ENCODE data around the gene ITGA6. TPM values are rescaled to one million over a fixed set of nuclear protein-coding genes. Genes with fewer than 3 reads are reported as not detected.
A peak's percentile ranks its signal among the peaks of the same experiment; 100 is the strongest.

Gene ITGA6
- 71.6 TPM for total RNA-seq
- long read RNA-seq, full-length matches to known transcripts, result 2 of 36 reads
- long read RNA-seq, partial matches to known transcripts, result 19 of 36 reads
- long read RNA-seq, other reads (novel, unspliced or antisense), result 15 of 36 reads

DNA sequence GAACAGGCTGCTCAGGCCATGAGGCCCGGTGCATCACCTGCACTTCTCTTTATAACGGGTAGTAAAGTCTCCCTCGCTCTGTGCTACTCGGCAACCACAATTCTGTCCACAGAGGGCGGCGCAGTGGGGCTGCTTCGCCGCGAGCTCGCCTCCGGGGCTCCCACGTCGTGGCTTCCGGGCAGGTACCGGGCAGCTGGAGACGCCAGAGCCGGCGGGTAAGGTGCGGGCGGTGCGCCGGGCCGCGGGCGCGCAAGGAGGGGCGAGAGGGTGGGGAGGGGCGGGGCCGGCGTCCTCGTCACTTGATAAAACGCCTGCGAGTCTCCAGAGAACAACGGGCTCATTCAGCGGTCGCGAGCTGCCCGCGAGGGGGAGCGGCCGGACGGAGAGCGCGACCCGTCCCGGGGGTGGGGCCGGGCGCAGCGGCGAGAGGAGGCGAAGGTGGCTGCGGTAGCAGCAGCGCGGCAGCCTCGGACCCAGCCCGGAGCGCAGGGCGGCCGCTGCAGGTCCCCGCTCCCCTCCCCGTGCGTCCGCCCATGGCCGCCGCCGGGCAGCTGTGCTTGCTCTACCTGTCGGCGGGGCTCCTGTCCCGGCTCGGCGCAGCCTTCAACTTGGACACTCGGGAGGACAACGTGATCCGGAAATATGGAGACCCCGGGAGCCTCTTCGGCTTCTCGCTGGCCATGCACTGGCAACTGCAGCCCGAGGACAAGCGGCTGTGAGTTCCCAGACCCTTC, at the start of gene ITGA6:
ITGA6 (plus strand) TSS at position 331 of the 734 bp plus-strand sequence.
- peak; percentile 91 for DNase-seq (ENCODE audit: low spot score)

DNA sequence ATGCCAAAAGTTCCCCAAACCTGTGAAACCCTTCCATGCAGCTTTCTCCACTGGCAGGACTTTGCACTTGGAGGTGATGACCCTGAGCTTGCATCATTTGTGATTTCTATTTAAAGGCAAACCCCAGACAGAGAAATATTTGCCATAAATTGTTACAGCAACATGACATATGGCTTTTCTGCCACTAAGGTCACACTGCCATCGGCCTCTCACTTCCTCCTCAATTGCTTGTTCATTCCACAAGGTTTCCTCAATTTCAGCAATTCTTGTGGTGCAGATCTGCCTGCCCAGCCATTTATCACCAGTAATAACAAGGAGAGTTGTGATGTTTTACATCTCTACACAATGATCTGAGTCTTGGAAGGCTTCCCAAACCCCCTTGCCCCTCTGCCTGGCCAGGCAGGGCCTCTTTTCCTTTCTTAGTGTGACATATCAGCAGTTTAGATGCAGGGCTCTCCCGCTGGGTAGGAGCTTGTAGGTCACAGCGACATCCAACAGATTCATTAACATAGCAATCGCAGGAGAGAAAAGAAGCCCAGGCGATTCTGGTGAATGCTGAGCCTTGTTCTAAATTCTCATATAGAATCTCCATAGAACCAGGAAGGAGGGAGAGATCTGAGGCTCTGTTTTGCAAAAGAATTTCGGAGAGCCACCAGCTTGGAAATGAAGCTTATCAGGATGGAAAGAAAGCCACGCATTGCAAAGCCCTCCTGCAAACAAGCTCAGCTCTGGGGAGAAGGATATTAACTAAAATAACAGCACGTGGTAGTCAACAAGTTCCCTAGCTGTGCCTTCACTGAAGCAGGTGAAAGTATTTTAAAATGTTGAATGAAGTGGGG, 46.7 kb upstream of the ITGA6 start:
- DNase-seq (ENCODE audit: low spot score), result no peak

DNA sequence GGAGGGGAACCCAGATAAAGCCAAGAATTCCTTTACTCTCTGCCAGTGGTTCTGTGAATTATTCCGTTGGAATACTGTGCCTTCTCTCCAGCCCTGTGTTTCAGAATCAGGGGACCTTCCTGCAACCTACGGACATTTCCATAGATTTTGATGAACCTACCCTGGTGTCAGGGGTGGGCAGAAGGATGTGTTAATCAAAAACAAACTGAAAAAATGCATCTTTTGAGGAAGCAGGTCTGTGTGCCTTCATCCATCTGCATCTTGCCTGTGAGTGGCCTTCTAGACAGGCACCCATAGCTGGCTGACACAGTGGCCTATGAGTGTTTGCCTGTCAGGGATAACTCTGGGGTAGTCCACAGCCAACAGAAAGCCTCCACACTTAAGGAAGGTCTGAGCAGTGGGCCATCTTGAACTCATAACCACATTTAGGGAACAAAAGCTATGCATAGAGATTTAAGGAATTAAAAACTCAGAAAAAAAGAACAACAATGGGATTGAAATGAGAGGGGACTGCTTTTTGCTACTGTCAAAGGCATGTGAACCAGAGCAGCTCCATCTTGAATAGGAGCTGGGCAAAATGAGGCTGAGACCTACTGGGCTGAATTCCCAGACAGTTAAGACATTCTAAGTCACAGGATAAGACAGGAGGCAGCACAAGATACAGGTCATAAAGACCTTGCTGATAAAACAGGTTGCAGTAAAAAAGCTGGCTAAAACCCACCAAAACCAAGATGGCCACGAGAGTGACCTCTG, 45.9 kb upstream of the ITGA6 start:
- DNase-seq (ENCODE audit: low spot score), result no peak

DNA sequence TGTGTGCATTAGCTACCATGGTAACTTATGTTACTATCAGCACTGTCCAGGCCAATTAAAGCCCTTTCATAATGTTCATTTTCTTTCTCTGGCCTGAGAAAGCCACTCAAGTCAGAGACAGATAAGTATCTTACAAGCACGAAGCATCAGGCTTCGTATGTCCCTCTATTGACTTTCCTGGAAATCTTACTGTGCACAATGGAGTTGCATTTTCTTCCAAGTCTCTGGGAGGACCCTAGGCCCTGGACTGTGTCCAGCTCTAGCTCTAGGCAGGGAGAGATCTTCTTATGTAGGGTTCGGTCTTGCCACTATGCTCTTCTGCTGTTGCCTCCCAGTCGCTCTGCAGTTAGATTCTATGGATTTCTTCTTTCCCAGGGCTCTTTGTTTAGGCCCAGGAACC, 40.0 kb upstream of the ITGA6 start:
- no peak for DNase-seq (ENCODE audit: low spot score)

DNA sequence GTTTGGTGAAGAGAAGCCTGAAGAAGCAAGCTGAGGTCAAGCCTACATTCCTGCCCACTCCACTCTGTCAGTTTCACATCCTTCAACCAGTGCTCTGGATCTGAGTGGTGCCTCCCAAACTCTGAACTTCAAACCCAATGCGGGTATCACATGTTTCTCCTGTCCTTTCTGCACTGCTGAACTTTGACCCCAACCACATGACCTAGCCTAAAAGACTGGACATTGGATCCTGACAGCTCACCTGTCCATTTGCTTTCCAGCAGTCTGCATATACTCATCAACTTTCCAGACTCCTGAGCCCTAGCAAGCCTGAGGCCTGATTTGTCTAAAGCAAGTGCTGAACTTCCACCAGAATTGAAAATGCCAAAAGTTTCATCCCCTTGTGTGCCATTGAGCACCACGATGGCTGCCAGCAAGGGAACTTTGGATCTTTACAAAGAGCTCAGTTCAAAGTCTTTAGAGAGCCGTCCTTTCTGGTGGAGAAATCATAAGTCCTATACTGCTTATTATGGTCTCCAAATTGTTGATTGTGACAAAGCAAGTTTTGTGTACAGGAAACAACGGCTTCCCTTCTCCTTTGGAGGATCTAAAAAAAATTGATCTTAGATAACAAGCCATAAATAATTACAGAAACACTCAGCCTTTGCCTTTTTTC, 37.6 kb upstream of the ITGA6 start:
- no peak for DNase-seq (ENCODE audit: low spot score)

DNA sequence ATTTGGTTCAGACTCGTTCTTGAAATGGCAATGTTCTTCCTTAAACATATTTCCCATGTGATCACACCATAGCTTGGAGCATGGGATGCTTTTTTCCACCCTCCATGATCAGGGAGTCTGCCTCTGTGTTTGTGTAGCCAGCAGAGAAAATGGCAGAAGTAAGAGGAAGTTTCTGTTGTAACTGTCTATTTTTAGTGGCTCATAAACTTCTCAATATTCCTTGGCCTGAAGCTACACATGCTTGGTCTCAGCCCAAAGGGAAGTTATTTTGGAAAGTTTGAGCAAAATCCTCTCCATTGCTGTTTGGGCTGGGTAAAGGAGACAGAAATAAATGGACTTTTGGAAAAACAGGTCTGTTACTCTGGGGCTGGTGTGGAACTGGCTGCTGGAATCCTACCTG, 33.4 kb upstream of the ITGA6 start:
- no peak for DNase-seq (ENCODE audit: low spot score)

DNA sequence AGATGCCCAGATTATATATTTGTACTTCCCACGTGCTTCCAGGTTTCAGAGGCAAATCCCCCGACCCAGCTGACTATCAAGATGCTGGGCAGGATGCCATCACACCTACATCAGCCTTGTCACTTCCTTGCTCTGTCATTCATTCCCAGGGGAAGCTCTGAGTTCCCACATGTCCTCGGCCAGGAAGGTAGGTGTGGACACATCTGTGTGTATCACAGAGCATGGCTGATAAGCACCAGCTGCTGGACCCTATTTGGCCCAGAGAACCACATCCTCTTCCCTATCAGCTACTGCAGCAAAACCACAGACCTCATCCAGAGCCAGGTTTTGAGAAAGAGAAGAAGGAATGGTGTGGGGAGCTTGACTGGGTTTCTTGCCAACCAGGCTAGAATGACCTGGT, 31.9 kb upstream of the ITGA6 start:
- DNase-seq (ENCODE audit: low spot score), result no peak

DNA sequence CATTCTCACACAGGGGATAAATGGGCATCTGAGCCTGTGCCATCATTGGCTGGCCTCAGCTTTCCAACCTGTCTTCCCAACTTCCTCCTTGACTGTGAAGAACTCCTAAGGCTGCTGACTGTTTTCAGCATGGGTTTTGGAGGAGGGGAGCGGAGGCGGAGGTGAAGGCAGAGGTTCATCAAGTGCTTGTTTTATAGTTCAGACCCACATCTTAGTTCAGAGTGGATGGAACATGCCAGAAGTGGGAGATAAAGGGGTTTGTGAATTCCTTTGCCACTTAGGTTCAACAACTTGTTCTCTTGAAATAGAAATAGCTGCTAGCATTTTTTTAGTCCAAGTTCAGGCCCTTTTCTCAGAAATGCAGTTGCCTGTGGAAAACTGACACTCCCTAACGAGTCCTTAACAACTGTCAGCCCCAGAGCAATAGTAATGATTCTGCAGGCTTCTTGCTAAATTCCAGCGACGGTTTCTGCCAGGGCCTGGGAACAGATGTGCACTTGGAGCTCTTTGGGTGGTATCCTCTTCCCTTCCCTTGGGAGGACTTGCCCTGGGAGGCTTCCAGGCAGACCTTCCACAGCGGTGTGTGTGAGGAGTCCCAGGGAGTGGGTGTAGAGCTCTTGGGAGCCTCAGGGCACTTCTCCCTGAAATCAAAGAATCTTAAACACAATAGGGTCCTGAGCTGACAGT, 30.1 kb upstream of the ITGA6 start:
- no peak for DNase-seq (ENCODE audit: low spot score)

DNA sequence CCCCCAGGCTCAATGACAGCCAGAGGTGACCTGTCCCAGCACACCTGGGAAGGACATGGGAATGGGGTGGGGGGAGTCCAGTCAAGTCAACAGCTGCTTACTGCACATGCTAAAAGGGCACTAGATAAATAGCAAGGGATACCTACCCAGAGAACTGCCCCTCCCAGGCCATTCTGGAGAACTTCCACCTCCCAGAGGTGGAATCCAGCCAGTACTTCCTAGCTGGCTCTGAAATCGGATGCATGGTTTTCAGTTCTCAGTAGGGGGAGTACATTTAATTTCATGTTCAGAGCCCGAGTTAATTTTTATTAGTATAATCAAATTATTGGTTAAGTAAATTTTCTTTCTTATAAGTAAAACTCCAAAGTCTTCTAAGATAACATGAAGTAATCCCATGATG, 28.9 kb upstream of the ITGA6 start:
- DNase-seq (ENCODE audit: low spot score), result no peak

DNA sequence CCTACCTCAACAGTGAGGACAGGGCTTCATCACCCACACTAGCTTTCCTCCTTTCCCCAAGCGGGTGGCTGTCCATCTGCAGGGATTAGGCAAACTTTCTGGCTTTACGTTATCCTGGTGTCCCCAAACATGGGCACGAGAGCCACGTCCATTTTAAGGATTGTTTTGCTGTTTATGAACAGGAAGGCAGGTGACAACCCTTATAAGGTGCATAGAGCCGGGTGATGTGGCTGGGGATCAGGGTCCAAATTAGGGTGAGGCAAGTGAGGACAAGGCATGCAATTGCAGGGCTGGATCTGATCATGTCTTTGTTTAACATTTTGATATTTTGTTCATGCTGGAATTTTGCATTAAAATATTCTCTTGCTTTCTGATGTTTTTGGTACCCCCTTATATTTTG, 27.6 kb upstream of the ITGA6 start:
- no peak for DNase-seq (ENCODE audit: low spot score)

DNA sequence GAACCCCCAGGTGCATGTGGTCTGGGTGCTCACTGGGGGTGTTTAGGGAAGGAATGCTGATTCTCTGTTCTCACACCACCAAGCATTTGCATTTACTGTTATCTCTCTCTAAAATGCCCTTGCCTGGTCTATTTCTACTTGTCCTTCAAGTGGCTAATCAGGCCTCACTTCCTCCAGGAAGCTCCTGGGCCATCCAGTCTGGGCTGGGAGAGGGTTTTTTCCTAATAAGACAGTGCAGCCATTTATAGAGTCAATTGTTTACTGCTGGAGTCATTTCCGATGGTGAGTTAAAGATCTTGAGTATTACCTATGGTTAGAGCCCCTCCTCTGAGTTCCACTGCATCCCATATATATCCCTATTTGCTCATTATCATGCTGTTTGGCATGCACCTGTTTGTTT, 25.2 kb upstream of the ITGA6 start:
- DNase-seq (ENCODE audit: low spot score), result no peak

DNA sequence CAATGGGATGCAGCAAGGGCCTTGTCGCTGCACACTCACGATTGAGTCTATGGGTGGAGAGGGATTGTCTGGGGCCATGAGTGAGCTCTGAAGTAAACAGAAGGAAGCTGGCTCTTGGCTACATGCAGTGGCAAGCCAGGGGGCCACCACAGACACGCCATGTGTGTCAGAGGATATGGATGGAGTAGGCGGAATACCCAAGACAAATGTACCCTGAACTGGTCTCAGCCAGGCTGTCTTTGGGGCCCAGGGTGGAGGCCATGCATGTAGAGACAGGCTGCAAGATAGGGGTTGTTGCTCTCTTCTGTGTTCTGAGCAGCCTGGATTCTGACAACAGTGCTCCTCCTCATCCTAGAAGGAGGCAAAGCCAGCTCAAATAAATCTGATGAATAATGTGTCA, 24.0 kb upstream of the ITGA6 start:
- no peak for DNase-seq (ENCODE audit: low spot score)

DNA sequence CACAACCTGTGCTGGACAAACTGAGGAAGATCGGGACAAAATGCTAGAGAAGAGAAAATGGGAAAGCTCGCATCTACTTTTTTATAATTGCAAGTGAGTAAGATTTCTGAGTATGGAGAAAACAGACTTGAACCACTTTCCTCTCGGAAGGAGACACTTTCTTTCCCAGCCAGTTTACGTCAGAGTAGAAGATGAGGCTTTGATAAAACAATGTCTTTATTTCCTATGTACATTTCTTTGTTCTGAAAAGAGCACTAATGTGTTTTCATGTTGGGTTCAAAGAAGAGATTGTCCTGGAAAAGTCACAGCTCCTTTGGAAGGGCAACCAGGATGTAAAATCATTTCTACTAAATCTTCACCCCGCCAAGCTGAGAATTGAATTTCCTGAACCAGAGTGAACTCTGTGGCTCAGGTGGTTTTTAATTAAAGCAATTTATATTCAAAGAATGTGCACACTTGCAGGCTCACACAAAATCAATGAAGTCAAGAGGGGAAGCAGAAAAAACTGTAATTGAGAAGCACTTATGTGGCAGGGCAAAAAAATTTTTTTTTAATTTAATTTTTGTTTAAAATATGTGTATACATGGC, 23.4 kb upstream of the ITGA6 start:
- no peak for DNase-seq (ENCODE audit: low spot score)

DNA sequence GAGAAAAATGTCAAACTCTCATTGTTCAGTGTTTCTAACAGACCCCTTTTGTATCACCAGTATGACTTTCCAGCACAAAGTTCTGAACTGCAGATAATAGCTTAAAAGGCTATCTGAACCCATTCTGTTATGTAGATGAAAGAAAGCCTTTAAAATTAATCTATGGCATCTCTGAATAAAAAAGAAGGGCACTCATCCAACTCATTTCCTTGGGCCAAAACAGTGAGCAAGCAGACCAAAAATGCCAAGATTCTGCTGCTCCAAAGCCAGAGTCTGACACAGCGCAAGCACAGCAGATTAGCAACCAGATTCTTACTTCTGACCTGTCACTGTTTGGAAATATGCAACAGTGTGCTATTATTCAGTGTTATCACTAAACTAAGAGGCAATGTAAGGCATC, 22.6 kb upstream of the ITGA6 start:
- no peak for DNase-seq (ENCODE audit: low spot score)

DNA sequence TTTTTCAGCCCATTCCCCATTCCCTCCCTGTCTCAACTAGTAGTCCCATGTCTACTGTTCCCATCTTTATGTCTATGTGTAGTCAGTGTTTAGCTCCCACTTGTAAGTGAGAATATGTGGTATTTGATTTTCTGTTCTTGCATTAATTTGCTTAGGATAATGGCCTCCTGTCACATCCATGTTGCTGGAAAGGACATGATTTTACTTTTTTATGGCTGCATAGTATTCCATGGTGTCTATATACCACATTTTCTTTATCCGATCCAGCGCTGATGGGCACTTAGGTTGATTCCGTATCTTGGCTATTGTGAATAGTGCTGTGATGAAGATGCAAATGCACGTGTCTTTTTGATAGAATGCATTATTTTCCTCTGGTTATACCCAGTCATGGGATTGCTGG, 21.7 kb upstream of the ITGA6 start:
- DNase-seq (ENCODE audit: low spot score), result no peak

DNA sequence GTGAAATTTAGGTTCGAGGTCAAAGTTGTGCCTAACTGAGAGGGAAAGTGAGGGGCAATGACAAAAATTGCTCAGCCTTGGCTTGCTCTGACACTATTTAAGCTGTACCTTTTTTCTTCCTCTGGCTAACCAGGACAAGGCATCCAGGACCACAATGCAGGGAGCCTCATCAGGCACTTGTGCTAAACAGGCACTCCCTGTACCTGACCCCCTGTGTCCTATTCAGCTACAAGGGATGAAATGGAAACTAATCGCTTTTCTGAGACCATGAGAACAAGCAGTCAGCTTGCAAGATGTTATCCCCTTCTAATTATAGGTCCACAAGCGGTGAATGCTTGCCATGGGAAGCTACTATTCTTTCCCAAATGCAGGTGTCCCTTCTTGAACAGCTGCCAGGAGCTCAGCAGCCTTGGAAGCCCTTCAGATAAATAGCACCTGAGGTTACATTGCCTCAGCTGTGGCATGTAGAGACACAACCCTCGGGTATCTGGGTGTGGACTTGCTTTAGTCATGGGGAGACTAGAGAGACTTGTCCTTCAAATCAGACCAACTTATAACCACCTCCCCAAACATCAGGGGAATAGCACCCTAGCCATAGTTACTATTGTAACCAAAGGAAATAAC, 19.1 kb upstream of the ITGA6 start:
- no peak for DNase-seq (ENCODE audit: low spot score)

DNA sequence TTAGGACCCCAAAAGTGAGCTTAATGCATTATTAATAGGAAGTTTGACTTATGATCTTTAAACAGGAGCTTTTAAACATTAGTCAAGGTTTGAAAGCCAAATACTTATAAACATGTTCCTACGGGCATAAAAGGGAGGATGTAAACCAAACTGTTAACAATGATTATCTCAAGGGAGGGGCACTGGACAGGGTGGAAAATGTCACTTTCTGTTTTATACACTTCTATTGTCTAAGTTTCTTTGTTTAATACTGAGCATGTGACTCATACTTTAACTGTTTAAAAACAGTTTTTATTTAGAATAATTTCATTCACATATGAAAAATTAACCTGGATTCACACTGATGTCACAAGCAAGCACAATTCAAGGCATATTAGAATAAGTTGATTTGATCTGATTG, 18.3 kb upstream of the ITGA6 start:
- DNase-seq (ENCODE audit: low spot score), result no peak

DNA sequence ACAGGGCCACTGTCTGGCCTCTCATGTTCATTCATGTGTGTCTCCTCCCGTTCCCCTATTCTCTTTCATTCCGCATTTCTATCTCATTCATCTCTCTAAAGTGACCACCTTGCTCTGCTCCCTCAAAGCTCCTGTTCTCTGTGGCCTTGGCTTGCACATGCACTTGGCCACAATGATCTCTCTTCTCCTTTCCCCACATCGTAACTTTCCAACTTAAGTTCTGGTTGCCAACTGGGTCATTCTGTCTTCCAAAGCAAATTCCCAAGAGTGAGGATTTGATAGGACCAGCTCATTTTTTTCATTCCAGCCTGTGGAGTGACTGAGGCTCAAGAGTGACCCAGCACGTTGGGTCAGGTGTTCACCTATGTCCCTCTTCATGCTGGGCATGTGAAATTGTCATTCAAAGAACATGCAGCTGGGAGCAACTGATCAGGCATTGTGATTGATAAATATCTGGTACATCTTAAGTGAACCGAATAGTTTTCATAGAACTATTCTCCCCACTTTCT, 14.3 kb upstream of the ITGA6 start:
- DNase-seq (ENCODE audit: low spot score), result no peak

DNA sequence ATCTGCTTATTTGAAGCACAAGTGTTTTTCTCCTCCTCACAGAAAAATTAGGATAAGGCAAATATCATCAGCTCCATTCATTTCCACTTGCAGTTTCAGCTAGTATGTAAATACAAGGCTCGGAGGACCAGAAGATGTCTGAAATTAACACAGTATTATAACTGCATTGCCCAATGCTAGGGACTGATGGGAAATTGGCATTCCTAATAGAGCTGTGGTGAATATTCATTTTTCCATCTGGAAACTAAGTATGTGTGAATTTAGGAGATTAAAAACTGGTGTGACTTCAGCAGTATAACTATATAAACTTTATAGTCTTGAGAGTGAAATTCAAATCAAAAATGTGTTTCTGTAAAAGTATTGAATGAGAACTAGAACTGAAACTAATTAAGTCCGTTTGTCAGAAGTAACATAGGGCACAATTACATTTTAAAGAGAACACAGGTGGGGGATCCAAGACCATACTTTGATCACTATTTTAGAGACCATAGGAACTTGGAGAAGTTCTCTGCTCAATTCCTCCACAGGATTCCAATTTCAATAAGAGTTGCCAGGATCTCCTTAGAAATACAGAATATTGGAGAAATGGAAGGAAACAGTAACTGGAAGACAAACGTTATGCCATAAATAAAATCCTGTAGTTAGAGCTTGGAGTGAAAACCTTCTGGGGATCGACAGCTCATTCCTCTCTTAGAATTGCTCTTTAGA, 12.1 kb upstream of the ITGA6 start:
- DNase-seq (ENCODE audit: low spot score), result no peak
